NCI-H526 treated with DMSO at 0.1 percent for 48 hours (cell line): ENCODE measurements around the gene MEGF8.

Source experiments
- DNase-seq: peaks from one replicate; lab custom pipeline; 2025; lab: John Stamatoyannopoulos, UW

The MEGF8 gene

GRCh38 chr19:42380155-42380554, 54.7 kb downstream of the MEGF8 start:
- DNase-seq: no peak

GRCh38 chr19:42386974-42387707, 61.7 kb downstream of the MEGF8 start:
- peak; percentile 73 for DNase-seq

- no peak for DNase-seq
These were observed 63.5 kb downstream of the MEGF8 start for GRCh38 chr19:42388851-42389489.

GRCh38 chr19:42389899-42390298, 64.5 kb downstream of the MEGF8 start, which contains the start of gene CNFN:
CNFN (minus strand) TSS chr19:42390297; CDS start chr19:42389037, 1,260 bp downstream.
- no peak for DNase-seq

GRCh38 chr19:42392165-42392564, 66.7 kb downstream of the MEGF8 start:
- no peak for DNase-seq

GRCh38 chr19:42394751-42395150, 69.3 kb downstream of the MEGF8 start:
- no peak for DNase-seq

- DNase-seq: peak; percentile 98
These were observed 71.2 kb downstream of the MEGF8 start for GRCh38 chr19:42396381-42397262.

- DNase-seq: peak; percentile 51
These were observed 72.1 kb downstream of the MEGF8 start for GRCh38 chr19:42397263-42398166.

GRCh38 chr19:42400404-42400803, 75.0 kb downstream of the MEGF8 start:
- DNase-seq: no peak

- DNase-seq: peak; percentile 77
These were observed 76.2 kb downstream of the MEGF8 start for GRCh38 chr19:42401365-42402303.

- no peak for DNase-seq
These were observed 77.1 kb downstream of the MEGF8 start for GRCh38 chr19:42402376-42403116.

GRCh38 chr19:42403586-42403985, 78.2 kb downstream of the MEGF8 start:
- peak; percentile 76 for DNase-seq

GRCh38 chr19:42406111-42406510, 80.7 kb downstream of the MEGF8 start:
- no peak for DNase-seq

- DNase-seq: no peak
These were observed 81.8 kb downstream of the MEGF8 start for GRCh38 chr19:42407085-42407815.

- no peak for DNase-seq
These were observed 82.4 kb downstream of the MEGF8 start for GRCh38 chr19:42407816-42408175.

GRCh38 chr19:42409477-42409876, 84.0 kb downstream of the MEGF8 start:
- no peak for DNase-seq

- no peak for DNase-seq
These were observed 84.9 kb downstream of the MEGF8 start for GRCh38 chr19:42410371-42410770.

- no peak for DNase-seq
These were observed 86.2 kb downstream of the MEGF8 start for GRCh38 chr19:42411581-42412178.

- DNase-seq: no peak
These were observed 86.8 kb downstream of the MEGF8 start for GRCh38 chr19:42412227-42412626.
